PFSK-1 (cell line): ENCODE results near the gene METTL22.

Experiments
- FOXP2 ChIP-seq: optimal IDR thresholded peaks from 2 replicates; pipeline ENCODE3; 2011; ENCODE audit warnings: borderline replicate concordance, control low read depth, inconsistent platforms; ENCODE audit not compliant: insufficient read depth; ENCODE audit errors: extremely low read length, extremely low read depth
- POLR2AphosphoS5 ChIP-seq: IDR thresholded peaks from 2 replicates; pipeline ENCODE4 v1.6.1; 2012; ENCODE audit warnings: low read depth, mild to moderate bottlenecking, control low read depth, low read length, moderate library complexity
- REST ChIP-seq, 2 experiments: IDR thresholded peaks; 2 replicates each; pipeline versions ENCODE4 v1.6.1 to v1.8.0; 2011 to 2012; ENCODE audit warnings: low read depth in 2 of 2, low read length in 2 of 2, control low read depth in 1 of 2, inconsistent platforms in 1 of 2, mild to moderate bottlenecking in 1 of 2, moderate library complexity in 1 of 2; ENCODE audit not compliant: insufficient read depth in 1 of 2
- SIN3A ChIP-seq: IDR thresholded peaks from 2 replicates; pipeline ENCODE4 v1.6.1; 2012; ENCODE audit warnings: mild to moderate bottlenecking, low read length, moderate library complexity, borderline replicate concordance; ENCODE audit not compliant: insufficient read depth
- TAF1 ChIP-seq: IDR thresholded peaks from 2 replicates; pipeline ENCODE4 v1.6.1; 2012; ENCODE audit warnings: low read length, control low read depth, borderline replicate concordance; ENCODE audit not compliant: insufficient read depth

The METTL22 gene

GRCh38 chr16:8673611-8674412 is 52.3 kb downstream of the METTL22 start:
- no peak for TF ChIP-seq TAF1
- no peak for TF ChIP-seq REST (IDR thresholded peaks at IDR 0.05; ENCODE audit: insufficient read depth in 1 of 2, low read depth in 2 of 2, low read length in 2 of 2)
- no peak for TF ChIP-seq SIN3A
- no peak for TF ChIP-seq FOXP2
- no peak for TF ChIP-seq POLR2AphosphoS5

GRCh38 chr16:8674413-8675022 is 53.0 kb downstream of the METTL22 start, which contains the start of gene ABAT:
Gene ABAT, plus strand, starts transcription at chr16:8674617. Its CDS starts 61,123 bp downstream, at chr16:8735740.
- TF ChIP-seq REST (IDR thresholded peaks at IDR 0.05; ENCODE audit: insufficient read depth in 1 of 2, low read depth in 2 of 2, low read length in 2 of 2) (no peak), TAF1 (no peak), FOXP2 (no peak), POLR2AphosphoS5 (no peak), SIN3A (no peak)

DNA sequence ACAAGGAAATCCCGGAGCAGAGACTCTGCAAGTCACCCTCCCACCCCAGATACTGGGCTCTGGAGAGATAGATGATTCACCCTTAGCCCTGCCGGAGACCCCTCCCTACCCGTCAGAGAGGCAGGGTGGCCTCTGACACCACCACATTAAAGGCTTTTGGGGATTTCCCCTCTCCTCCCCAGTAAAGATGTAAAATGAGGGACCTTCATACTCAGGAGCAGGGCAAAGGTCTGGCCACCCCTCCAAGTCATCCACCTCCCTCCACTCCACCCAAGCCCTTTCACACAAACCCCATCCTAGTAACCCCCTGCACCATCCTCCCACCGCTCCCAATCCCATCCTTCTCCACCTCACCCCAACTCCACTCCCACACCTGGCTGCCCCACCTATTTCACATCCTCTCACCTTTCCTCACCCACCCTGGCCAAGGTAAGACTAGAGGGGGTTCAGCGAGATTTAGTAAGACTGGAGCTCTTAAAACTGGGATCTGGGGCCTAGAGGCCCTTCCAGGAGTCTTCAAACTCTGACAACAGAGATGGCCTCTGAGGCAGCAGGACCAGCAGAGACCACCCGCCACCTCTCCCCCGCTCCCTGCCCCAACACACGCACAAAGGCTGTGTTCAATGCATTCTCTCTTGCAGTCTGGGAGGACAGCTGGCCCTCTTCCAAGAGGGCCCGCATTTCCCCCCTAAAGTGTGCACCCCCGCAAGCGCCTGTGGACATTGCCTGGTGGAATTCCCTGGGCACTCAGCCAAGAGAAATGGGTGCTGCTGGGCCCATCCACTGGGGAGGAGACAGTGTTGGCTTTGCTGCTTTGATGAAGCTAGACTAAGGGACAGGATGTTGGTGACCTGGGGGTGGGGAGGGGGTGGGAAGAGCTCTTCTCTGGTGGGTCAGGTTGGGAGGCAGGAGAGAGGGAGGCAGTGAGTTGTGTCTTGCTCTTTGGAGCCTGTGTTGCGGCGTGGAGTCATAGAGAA is 54.0 kb downstream of the METTL22 start:
- TF ChIP-seq POLR2AphosphoS5 (no peak), TAF1 (no peak), FOXP2 (no peak), REST (IDR thresholded peaks at IDR 0.05; ENCODE audit: insufficient read depth in 1 of 2, low read depth in 2 of 2, low read length in 2 of 2) (no peak)

GRCh38 chr16:8676160-8676547 is 54.7 kb downstream of the METTL22 start:
- TF ChIP-seq POLR2AphosphoS5: no peak
- no peak for TF ChIP-seq SIN3A
- TF ChIP-seq REST (IDR thresholded peaks at IDR 0.05; ENCODE audit: insufficient read depth in 1 of 2, low read depth in 2 of 2, low read length in 2 of 2): no peak
- no peak for TF ChIP-seq FOXP2
- no peak for TF ChIP-seq TAF1
